Stimulated activated CD4-positive, alpha-beta T cell treated with anti-CD3 and anti-CD28 coated beads, Interleukin-15, amount 100 ng/mL, for 1 hour (primary cell): ENCODE data around the gene UQCR11.

ENCODE experiments used
- DNase-seq, 2 donors: peaks; one replicate each; pipeline ENCODE4 v3.0.0-alpha.2; 2020; ENCODE audit warnings: low read depth in 1 of 2, low spot score in 1 of 2

The UQCR11 gene

GRCh38 chr19:1569997-1570396 is 35.3 kb downstream of the UQCR11 start:
- no peak for DNase-seq

DNA sequence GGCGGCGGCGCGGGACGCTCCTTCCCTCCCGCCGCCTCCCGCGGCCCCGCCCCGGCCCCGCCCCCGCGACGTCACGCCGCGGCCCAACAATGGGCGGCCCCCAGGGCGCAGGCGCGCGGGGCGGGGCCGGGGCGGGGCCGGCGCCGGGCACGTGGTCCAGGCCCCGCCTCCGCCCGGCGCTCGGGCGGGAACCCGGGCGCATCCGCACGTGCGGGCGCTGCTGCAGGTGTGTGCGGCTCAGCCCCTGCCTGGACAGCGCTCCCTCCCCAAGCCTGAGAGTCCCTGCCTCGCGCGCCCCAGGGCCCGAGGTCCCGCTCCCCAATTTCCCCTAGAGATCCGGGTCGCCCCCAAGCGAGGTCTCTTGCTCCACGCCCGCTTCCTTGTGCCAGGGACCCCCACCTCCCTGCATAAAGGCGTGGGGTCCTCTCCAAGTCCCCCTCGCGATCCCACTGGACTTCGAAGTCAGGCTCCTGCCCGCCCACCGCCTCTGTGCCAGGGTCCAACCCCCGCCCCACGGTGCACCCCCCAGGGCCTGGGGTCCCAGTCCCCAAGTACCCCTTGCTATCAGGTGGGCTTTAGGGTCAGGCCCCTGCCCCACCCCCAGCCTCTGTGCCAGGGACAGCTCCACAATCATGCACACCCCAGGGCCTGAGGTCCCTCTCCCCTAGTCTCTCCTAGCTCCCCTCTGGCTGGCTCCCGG is 36.8 kb downstream of the UQCR11 start, which contains the start of gene MEX3D:
Gene MEX3D (minus strand): TSS at position 6 of the 700 bp plus-strand sequence. CDS start 267 bp downstream, outside the sequence.
- DNase-seq, result peak; percentile 70 to 82

DNA sequence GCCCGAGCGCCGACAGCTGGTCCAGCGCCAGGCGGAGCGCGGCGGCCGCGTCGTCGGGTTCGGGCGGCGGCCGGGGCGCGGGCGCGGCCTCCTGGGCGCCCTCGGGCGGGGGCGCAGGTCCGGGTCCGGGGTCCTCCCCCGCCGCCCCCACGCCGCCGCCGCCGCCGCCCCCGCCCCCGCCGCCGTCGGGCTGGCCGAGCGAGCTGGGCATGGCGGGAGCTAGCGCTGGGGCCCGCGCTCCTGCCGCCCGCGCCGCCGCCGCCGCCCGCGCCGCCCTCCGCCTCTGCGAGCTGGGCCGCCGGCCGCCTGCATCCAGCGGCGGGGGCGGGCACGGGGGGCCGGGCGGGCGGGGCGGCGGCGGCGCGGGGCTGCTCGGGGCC is 37.4 kb downstream of the UQCR11 start:
- no peak for DNase-seq

DNA sequence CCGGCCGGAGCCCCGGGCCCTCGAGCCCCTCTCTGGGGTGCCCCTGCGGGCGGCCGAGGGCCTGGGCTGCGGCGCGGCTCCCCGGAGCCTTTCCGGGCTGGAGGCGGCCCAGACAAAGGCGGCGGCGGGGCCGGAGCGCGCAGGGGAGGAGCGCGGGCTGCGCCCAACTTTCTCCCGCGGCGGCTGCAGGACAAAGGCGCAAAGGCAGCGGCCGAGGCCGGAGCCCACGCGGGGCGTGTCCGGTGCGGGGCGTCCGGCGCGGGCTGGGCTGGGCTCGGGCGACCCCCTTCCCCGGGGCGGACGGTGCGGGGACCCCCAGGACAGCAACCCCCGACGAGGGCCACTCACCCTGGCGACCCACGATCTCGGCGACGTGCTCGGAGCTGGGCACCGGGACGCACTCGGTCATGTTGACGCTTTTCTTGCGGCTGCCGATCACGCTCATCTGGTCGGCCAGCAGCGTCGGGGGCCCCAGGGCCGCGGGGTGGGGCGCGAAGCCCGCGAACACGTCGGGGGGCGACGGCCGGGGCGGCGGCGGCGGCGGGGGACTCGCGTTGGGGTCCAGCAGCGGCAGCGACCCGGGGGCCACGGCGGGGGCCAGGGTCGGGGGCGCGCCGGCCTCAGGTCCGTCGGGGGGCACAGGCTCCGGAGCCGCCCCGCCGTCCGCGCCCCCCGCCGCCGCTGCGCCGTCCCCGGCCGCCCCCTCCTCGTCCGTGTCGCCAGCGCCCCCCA is 38.0 kb downstream of the UQCR11 start:
- DNase-seq, result no peak

DNA sequence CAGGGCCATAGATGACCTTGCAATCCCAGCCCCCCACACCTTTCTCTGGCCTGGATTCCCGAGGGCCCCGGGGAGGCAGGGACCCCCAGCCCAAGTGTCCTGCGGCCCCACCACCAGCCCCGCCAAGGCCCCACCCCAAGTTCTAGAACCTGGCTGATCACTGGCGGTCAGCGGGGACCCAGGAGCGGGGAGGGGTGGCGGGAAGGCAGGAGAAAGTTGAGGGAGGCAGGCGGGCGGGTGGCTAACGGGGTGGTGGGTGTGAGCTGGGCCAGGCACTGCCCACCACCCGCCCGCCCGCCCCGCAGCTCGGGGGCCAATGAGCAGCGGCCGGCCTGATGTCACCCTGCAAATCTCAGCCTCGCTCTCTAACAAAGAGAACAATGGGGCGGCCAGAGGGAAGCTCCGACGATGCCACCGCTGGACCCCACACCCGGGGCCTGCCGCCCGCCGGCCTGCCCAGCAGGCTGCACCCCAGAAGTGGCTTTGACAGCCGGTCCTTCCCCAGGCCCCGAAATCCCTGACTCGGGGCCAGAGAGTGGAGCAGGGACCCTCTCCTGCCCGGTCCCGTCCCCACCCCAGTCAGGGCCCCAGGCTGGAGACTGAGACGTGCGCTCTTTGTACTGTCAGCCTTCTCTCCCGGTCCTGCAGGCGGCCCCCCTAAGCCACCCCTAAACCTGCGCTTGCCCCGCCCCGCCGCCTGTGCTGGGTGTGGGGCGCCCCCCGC is 38.7 kb downstream of the UQCR11 start:
- no peak for DNase-seq

DNA sequence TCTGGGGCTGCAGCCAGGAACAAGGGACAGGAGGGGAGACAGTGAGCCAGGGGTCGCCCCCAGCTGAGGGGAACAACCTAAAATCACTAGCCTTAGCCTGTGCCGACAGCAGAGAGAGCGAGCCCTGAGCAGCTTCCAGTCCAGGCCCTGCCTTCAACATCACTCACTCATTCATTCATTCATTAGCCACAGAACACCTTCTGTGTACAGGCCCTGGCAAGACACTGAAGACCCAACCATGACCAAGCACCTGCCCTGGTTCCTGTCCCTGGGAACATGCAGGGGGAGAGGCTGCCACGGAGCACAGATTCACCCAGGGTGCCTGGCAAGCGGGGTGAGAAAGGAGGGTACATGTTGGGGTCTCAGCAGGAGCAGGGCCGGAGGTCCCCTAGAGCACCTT is 42.0 kb downstream of the UQCR11 start:
- no peak for DNase-seq

DNA sequence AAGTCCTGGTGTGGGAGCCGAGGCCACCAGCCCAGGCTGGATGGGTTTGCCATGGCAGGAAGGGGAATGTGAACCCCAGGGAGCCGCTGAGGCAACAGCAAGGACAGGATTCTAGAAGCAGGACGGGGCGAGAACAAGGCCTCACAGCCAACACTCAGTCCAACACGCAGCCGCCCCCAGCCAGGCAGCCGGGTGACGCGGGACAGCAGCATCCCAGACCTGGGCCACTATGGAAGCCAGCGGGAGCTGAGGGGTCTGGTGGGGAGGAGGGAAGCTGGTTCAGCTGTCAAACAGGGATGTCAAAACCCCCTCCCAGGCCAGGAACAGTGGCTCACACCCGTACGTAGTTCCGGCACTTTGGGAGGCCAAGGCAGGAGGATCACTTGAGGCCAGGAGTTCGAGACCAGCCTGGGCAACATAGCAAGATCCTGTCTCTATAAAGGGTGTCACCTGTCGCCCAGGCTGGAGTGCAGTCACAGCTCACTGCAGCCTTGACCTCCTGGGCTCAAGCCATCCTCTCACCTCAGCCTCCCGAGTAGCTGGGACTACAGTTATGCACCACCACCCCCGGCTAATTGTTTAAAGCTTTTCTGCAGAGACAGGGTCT is 43.9 kb downstream of the UQCR11 start:
- DNase-seq, result no peak

- no peak for DNase-seq
Measured at GRCh38 chr19:1560286-1560882, 44.9 kb downstream of the UQCR11 start.

DNA sequence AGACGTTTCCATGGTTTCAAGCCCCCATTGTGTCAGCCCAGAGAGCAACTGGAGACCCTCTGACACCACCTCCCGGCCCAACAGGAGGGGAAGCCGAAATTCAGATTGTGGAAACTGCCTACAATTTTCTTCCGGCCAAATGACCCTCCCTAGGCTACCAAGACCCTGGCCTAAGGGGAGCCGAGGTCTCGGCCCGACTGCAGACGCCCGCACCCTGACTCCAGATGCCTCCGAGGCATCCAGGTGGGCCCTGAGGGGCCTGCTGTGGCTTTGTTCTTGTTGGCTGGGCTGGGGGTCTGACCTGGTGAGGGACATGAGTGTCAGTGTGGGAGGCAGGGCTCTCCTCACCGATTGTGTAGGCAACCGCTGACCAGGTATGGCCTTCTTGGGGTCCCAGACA is 46.7 kb downstream of the UQCR11 start:
- no peak for DNase-seq

DNA sequence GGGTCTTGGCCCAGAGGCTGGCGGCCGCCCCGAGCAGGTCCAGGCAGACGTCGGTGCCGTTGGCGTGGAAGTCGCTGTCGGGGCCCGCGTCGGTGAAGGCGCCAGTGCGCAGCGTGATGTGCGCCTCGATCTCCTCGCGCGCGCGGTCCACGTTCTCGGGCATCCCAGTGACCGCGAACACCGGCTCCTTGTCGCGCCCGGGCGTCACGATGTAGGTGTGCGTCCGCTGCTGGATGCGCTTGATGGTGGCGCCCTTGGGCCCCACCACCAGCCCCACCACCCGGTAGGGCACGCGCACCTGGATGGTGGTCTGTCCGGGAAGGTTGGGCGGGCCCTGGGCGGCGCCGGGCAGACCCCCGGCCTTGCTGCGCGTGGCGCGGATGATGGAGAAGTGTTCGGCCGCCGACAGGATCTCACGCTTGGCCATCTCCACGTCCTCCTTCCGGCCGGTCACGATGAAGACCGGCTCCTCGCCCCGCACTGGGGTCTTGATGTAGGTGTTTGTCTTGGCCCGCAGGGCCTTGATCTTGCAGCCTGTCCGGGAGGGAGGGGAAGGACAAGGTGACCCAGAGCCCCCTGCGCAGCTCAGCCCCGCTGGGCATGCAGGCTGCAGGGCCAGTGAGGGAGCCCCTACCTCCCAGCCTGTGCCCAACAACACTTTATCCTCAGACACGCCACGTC is 48.7 kb downstream of the UQCR11 start:
- no peak for DNase-seq

DNA sequence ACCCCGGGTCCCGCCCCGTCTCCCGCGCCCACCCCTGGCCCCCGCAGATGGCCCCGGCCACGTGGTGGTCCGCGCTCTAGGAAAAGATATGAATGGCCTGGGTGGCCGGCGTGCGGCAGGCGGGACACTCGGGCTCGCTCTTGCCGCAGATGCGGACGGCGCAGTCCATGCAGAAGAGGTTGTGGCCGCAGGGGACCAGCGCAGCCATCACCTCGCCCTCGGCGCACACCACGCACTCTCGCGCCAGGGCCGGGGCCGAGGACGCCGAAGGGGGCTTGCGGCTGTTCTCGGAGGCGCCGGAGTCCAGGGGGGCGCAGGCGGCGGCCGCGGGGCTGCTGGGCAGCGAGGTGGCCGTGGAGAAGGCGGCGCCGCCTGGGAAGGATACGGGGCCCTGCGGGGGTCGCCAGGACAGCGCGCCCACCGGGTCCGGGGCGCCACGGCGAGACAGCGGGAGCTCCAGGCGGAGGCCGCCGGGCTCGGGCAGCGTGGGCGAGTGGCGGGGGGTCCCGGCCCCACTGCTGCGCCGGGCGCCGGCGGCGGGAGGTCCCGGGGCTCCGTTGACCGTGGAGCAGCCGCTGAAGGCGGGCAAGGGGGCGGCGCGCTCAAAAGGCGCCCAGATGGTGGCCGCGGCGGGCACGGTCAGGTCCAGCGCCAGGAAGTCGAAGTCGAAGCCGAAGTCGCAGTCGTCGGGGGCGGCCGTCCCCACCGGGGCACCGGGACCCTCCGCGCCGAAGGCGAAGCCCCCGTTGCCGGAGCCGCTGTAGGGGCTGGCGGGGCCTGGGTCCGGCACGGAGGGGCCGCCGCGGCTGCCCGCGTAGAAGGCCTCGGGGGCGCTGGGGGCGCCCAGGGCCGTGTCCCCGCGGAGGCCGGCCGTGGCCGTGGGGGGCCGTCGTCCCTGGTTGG is 49.5 kb downstream of the UQCR11 start:
- no peak for DNase-seq

DNA sequence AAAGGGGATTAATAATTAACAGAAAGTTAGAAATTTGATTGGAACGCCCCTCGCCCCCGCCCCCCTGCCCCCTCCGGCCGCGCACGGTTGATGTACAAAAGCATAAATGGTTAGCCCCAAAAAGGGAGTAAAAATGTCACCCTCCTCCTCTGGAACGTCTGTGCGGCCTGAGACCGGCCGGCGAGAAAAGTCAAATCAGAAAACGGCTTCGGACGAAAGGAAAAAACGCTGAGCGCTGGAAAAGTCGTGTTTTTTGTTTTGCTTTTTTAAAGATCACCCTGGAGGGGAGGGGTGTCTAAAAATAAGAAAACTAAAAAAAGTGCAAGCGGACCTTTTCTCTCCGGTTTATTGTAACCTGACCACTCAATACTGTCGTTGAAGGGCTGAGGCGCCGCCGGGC is 50.3 kb downstream of the UQCR11 start:
- DNase-seq, result no peak

- no peak for DNase-seq
Measured at GRCh38 chr19:1553415-1553814, 51.8 kb downstream of the UQCR11 start.

GRCh38 chr19:1551068-1552040 is 53.9 kb downstream of the UQCR11 start:
- DNase-seq, result no peak

DNA sequence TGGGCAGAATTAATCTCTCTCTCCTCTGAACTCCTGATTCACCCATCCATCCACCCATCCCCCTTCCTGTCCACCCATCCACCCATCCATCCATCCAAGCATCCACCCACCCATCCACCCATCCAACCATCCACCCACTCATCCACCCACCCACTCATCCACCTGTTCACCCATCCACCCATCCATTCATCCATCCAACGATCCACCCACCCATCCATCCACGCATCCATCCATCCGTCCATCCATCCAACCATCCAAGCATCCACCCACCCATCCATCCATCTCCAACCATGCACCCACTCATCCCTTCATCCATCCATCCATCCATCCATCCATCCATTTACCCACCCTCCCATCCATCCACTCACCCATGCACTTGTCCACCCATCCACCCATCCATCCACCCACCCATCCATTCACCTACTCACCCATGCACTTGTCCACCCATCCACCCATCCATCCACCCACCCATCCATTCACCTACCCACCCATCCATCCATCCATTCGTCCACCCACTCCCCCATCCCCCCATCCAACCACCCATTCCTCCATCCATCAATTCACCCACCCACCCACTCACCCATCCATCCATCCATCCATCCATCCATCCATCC is 55.8 kb downstream of the UQCR11 start:
- DNase-seq, result no peak
